B cell (primary cell): ENCODE data around the gene NSDHL. TPM values are rescaled to one million over a fixed set of nuclear protein-coding genes. Genes with fewer than 3 reads are reported as not detected.

ENCODE experiments used
- ATAC-seq: fragments of 200-7000 bp; cut with Tn5 transposase; one replicate; pipeline ENCODE4 v1.10.0; 2021; ENCODE audit warnings: low read depth, mild to moderate bottlenecking, moderate number of reproducible peaks, moderate library complexity
- CTCF ChIA-PET: fragments of 350-600 bp; sonication (Branson Sonifier 250); formaldehyde crosslinking; loops from one replicate; lab custom pipeline; 2021; ENCODE audit warnings: antibody characterized with exemption, inconsistent platforms; lab: Charles Lee
- POLR2A ChIA-PET: fragments of 350-600 bp; sonication (Branson Sonifier 250); formaldehyde crosslinking; loops from one replicate; lab custom pipeline; 2021; ENCODE audit warnings: antibody characterized with exemption; lab: Charles Lee
- DNase-seq: peaks from one replicate; pipeline ENCODE4 v3.0.0; 2013
- H2AFZ ChIP-seq: 2 replicates; pipeline ENCODE4 v1.6.1; 2012; ENCODE audit warnings: mild to moderate bottlenecking, low read depth, low read length; ENCODE audit not compliant: insufficient read depth, poor library complexity, severe bottlenecking
- H3K27ac ChIP-seq, 2 donors: 1 replicate in 1 of 2; 2 replicates in 1 of 2; pipeline ENCODE4 v1.5.1; 2012 to 2013; ENCODE audit warnings: low read length in 2 of 2, mild to moderate bottlenecking in 2 of 2, moderate library complexity in 1 of 2
- H3K27me3 ChIP-seq, 4 experiments: fragments of 200-600 bp in 1 of 4; sonication (generic) in 1 of 4; replicated peaks in 1 of 4; 1 replicate in 2 of 4; 2 replicates in 2 of 4; pipeline versions ENCODE4 v1.6.1 to v1.7.0; 2013 to 2016; ENCODE audit warnings: low read length in 3 of 4, mild to moderate bottlenecking in 2 of 4, mixed read lengths in 1 of 4, moderate library complexity in 1 of 4; ENCODE audit not compliant: insufficient read depth in 4 of 4, control insufficient read depth in 3 of 4; ENCODE audit errors: control extremely low read depth in 1 of 4
- H3K36me3 ChIP-seq, 2 experiments: replicated peaks in 1 of 2; 1 replicate in 1 of 2; 2 replicates in 1 of 2; pipeline versions ENCODE4 v1.6.1 to v1.7.1; 2013; ENCODE audit warnings: low read length in 1 of 2; ENCODE audit not compliant: insufficient read depth in 2 of 2, control insufficient read depth in 1 of 2; ENCODE audit errors: control extremely low read depth in 1 of 2, extremely low read depth in 1 of 2
- H3K4me1 ChIP-seq, 2 donors: fragments of 200-600 bp in 1 of 2; sonication (generic) in 1 of 2; 1 replicate in 1 of 2; 2 replicates in 1 of 2; pipeline versions ENCODE4 v1.5.1 to v1.6.1; 2013 to 2017; ENCODE audit warnings: low read length in 2 of 2; ENCODE audit not compliant: control insufficient read depth in 2 of 2, insufficient read depth in 2 of 2
- H3K4me2 ChIP-seq: replicated peaks from 2 replicates; pipeline ENCODE3; 2012; ENCODE audit warnings: mild to moderate bottlenecking, low read depth, low read length; ENCODE audit not compliant: poor library complexity, severe bottlenecking
- H3K4me3 ChIP-seq, 5 experiments: fragments of 200-600 bp in 1 of 5; sonication (generic) in 1 of 5; 1 replicate in 3 of 5; 2 replicates in 2 of 5; pipeline versions ENCODE4 v1.5.1 to v1.7.0; 2011 to 2016; ENCODE audit warnings: low read length in 4 of 5, mild to moderate bottlenecking in 4 of 5, low read depth in 2 of 5, control low read depth in 1 of 5, moderate library complexity in 1 of 5; ENCODE audit not compliant: insufficient read depth in 1 of 5; ENCODE audit errors: control extremely low read depth in 1 of 5, extremely low read depth in 1 of 5
- H3K79me2 ChIP-seq: fragments of 200-600 bp; sonication (generic); one replicate; pipeline ENCODE4 v1.6.0; 2016; ENCODE audit warnings: low read length; ENCODE audit not compliant: control insufficient read depth, insufficient read depth
- H3K9ac ChIP-seq: fragments of 200-600 bp; sonication (generic); 2 replicates; pipeline ENCODE4 v1.6.1; 2017; ENCODE audit warnings: mild to moderate bottlenecking, low read length, moderate library complexity
- H3K9me3 ChIP-seq, 3 donors: one replicate each; pipeline versions ENCODE4 v1.6.1 to v1.7.1; 2013; ENCODE audit warnings: low read length in 2 of 3; ENCODE audit not compliant: control insufficient read depth in 2 of 3, insufficient read depth in 1 of 3; ENCODE audit errors: control extremely low read depth in 1 of 3
- H4K20me1 ChIP-seq: 2 replicates; pipeline ENCODE4 v1.6.0; 2012; ENCODE audit warnings: mild to moderate bottlenecking, low read length; ENCODE audit not compliant: insufficient read depth, control insufficient read depth, poor library complexity, severe bottlenecking
- H3K27ac Mint-ChIP-seq: one replicate; pipeline ENCODE4 v1.8.0; 2021; ENCODE audit warnings: mixed read lengths
- H3K27me3 Mint-ChIP-seq: one replicate; pipeline ENCODE4 v1.8.0; 2021; ENCODE audit warnings: mixed read lengths
- H3K4me1 Mint-ChIP-seq: one replicate; pipeline ENCODE4 v1.8.0; 2021; ENCODE audit warnings: mixed read lengths
- H3K4me3 Mint-ChIP-seq: one replicate; pipeline ENCODE4 v1.8.0; 2021; ENCODE audit warnings: mixed read lengths
- H3K9me3 Mint-ChIP-seq: one replicate; pipeline ENCODE4 v1.8.0; 2022; ENCODE audit warnings: mixed read lengths; ENCODE audit not compliant: insufficient read depth
- CTCF ChIP-seq: fragments of 200-600 bp; IDR thresholded peaks from one replicate; pipeline ENCODE4 v1.8.0; 2022; ENCODE audit warnings: antibody characterized with exemption, mild to moderate bottlenecking
- EZH2 ChIP-seq: IDR thresholded peaks from 2 replicates; pipeline ENCODE4 v1.6.1; 2012; ENCODE audit warnings: borderline replicate concordance, low read depth, mild to moderate bottlenecking, moderate library complexity, low read length; ENCODE audit not compliant: insufficient read depth, poor library complexity, severe bottlenecking
- WGBS: methylation state at CpG from one replicate; pipeline ENCODE4 v1.1.5; 2013; ENCODE audit warnings: missing lambda C conversion rate; ENCODE audit not compliant: insufficient coverage; 5-methylcytosine and 5-hydroxymethylcytosine counted together
- intact Hi-C: fragments of 100-400 bp; cut with micrococcal nuclease; formaldehyde crosslinking; loops from one replicate; pipeline ENCODE4 v1.10.0; 2022
- polyA plus RNA-seq: library from polyadenylated mRNA; depleted of rRNA; stranded (reverse); fragments of >200 nt; gene quantifications from 2 replicates; pipeline ENCODE4 v1.2.3, GENCODE V29; 2012
- total RNA-seq, 2 donors: library from RNA; stranded (reverse); fragments of 120-200 nt in 1 of 2; gene quantifications; 1 replicate in 1 of 2; 2 replicates in 1 of 2; pipeline versions ENCODE4 v1.2.3 to v1.2.4, GENCODE V29; 2013 to 2022

The NSDHL gene
- total and polyA plus RNA-seq, 2 donors (not counting 1 experiment from before 2014, with no cell fraction given) = 4.9 to 10.3 TPM

- Histone ChIP-seq H4K20me1 (no peaks in the 10 kb centered on the region), H3K27me3 (peaks cover 0 to 3% (median 0%) of the 10 kb centered on the region in 4 experiments), H3K4me3 (no peak overlapping the region), H3K4me1 (no peaks in the 10 kb centered on the region), H3K36me3 (no peaks in the 10 kb centered on the region), H3K79me2 (no peaks in the 10 kb centered on the region), H3K9me3 (no peaks in the 10 kb centered on the region), H3K9ac (no peak overlapping the region), H3K27ac (no peak overlapping the region), H3K4me2 (no peak overlapping the region), H2AFZ (no peak overlapping the region)
- ChIA-PET POLR2A (no interaction called here), CTCF (no interaction called here)
- Mint-ChIP-seq H3K9me3 (no peaks in the 10 kb centered on the region), H3K27me3 (peaks cover 8% of the 10 kb centered on the region), H3K4me3 (no peak overlapping the region), H3K4me1 (no peaks in the 10 kb centered on the region), H3K27ac (no peak overlapping the region)
- intact Hi-C loops = loop anchor here (5.0 kb wide), 1 partner anchor 1667 kb away; no protein-coding TSS in a partner anchor
- DNase-seq = no peak
- no peak for TF ChIP-seq CTCF
- no peak for TF ChIP-seq EZH2
- no peak for ATAC-seq
- no CpG with 5 or more reads among the region's 7 CpGs for WGBS
Observed at GRCh38 chrX:152819732-152820131, 11.1 kb upstream of the NSDHL start.

GRCh38 chrX:152821145-152821765 lies 9.6 kb upstream of the NSDHL start:
- ATAC-seq = no peak
- Histone ChIP-seq H3K27ac (no peak overlapping the region), H3K4me1 (no peaks in the 10 kb centered on the region), H3K4me3 (no peak overlapping the region), H4K20me1 (no peaks in the 10 kb centered on the region), H3K79me2 (no peaks in the 10 kb centered on the region), H3K4me2 (no peak overlapping the region), H3K9me3 (no peaks in the 10 kb centered on the region), H3K9ac (no peak overlapping the region), H2AFZ (no peak overlapping the region), H3K36me3 (no peaks in the 10 kb centered on the region), H3K27me3 (peaks cover 0 to 3% (median 0%) of the 10 kb centered on the region in 4 experiments)
- Mint-ChIP-seq H3K27ac (no peak overlapping the region), H3K4me3 (no peak overlapping the region), H3K27me3 (peaks cover 8% of the 10 kb centered on the region), H3K9me3 (no peaks in the 10 kb centered on the region), H3K4me1 (no peaks in the 10 kb centered on the region)
- DNase-seq = no peak
- POLR2A ChIA-PET = interaction anchor here (0.6 kb wide), 1 partner anchor 803 kb away, joined by 5 read pairs; no protein-coding TSS in a partner anchor
- CTCF ChIA-PET = no interaction called here
- TF ChIP-seq EZH2 = no peak
- TF ChIP-seq CTCF = peak; percentile 19
- no CpG with 5 or more reads among the region's 3 CpGs for WGBS
- intact Hi-C loops = no loop called here
